Measurements from ENCODE around the gene BNIP3.
"Not testable (repeated sequence)": the region's sequence is repeated elsewhere in the genome, so short reads cannot be mapped to it uniquely, and the experiment has no call there.

The BNIP3 gene

DNA sequence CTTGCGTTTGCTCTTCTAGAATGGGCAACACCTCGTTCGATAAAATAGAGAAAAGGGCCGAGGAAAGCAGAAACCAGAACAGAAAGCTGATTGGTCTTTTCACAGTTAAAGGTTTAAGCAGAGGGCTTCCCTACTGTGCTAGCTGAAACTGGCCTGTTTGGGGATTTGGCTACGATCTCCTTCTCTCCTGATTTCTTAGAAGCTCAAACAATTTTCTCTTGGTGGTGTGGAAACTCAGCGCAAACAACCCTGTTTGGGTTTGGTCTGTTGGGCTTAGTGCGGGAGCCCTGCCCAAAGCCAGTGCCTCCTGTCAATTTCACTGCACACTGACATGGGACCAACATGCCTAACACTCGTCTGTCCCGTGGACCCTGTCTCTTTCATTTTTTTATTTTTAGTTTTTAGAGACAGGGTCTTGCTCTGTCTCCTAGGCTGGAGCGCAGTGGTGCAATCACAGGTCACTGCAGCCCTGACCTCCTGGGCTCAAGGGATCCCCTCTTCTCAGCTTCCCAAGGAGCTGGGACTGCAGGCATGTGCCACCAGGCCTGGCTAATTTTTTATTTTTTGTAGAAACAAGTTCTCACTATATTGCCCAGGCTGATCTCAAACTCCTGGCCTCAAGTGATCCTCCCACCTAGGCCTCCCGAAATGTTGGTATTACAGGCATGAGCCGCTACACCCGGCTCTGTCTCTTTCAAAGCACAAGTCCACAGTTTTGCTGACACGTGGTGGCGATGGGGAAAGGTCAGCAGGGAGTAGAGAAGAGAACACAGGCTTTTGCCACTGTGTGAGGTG, 16.5 kb upstream of the BNIP3 start:
- Histone ChIP-seq H4K20me1 (no peaks in the 10 kb centered on the region; a peak in 1 of 22 replicates), H3K27ac (no peak overlapping the region), H3K4me3 (no peak overlapping the region), H3K4me1 (peaks cover 0 to 25% (median 17%) of the 10 kb centered on the region in 10 experiments; a peak in 16 of 20 replicates), H3K9ac (no peak overlapping the region), H3K27me3 (0 out of 22 replicates have a peak, but pooled peaks cover 0 to 3% (median 0%) of the 10 kb centered on the region in 11 experiments), H3K36me3 (no peaks in the 10 kb centered on the region), H3K9me3 (replicated peaks in 1 of 11) (no peaks in the 10 kb centered on the region), H3K4me2 (peak overlapping the region in 6 of 11 experiments; percentile 13 to 43 (median 30); a peak in 9 of 22 replicates)
- TF ChIP-seq Cebpa-rat (IDR thresholded peaks at IDR 0.05), result no peak

- Histone ChIP-seq H3K4me2 (peak overlapping the region in 8 of 11 experiments; percentile 13 to 43 (median 32); a peak in 14 of 22 replicates), H3K9ac (no peak overlapping the region)
Observed at GRCh38 chr10:131997366-131998049, 15.8 kb upstream of the BNIP3 start.

GRCh38 chr10:131996466-131997365, 15.0 kb upstream of the BNIP3 start:
- Histone ChIP-seq H3K36me3 (no peaks in the 10 kb centered on the region), H3K9ac (no peak overlapping the region), H3K9me3 (replicated peaks in 1 of 11) (no peaks in the 10 kb centered on the region), H3K4me2 (peak overlapping the region in 8 of 11 experiments; percentile 13 to 43 (median 32); a peak in 14 of 22 replicates), H3K4me3 (no peak overlapping the region), H4K20me1 (no peaks in the 10 kb centered on the region; a peak in 1 of 22 replicates), H3K27me3 (0 out of 22 replicates have a peak, but pooled peaks cover 0 to 3% (median 0%) of the 10 kb centered on the region in 11 experiments), H3K27ac (no peak overlapping the region), H3K4me1 (peaks cover 6 to 37% (median 28%) of the 10 kb centered on the region in 10 experiments)
- TF ChIP-seq Cebpa-rat (IDR thresholded peaks at IDR 0.05), result no peak

More at GRCh38 chr10:131997366-131998049, 15.8 kb upstream of the BNIP3 start:
- no peak for TF ChIP-seq Cebpa-rat (IDR thresholded peaks at IDR 0.05)
- Histone ChIP-seq H4K20me1 (no peaks in the 10 kb centered on the region; a peak in 1 of 22 replicates), H3K27me3 (0 out of 22 replicates have a peak, but pooled peaks cover 0 to 3% (median 0%) of the 10 kb centered on the region in 11 experiments), H3K9me3 (replicated peaks in 1 of 11) (no peaks in the 10 kb centered on the region), H3K4me3 (no peak overlapping the region), H3K4me1 (peaks cover 3 to 33% (median 24%) of the 10 kb centered on the region in 10 experiments), H3K36me3 (no peaks in the 10 kb centered on the region), H3K27ac (no peak overlapping the region)

DNA sequence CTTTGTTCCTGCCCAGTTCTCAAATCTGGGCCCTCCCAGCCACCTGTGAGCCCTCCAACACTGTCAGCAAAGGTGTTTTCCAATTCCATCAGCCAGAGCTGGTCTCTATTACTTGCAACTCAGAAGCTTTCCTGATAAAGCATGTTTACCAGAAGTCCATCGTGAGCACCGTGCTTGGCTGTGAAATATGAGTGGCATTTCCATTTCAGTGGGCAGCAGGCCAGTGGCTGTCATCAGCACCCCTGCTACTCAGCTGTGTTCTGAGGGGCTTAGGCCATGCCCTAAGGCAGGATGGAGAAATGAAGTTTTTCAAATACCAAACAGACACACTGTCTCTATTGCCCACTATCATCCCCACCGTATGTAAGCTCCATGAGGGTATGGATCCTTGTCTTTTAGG, 12.7 kb upstream of the BNIP3 start:
- H3K4me2 ChIP-seq, result no peak overlapping the region
- no peaks in the 10 kb centered on the region; a peak in 1 of 22 replicates for H4K20me1 ChIP-seq
- H3K4me1 ChIP-seq, result peaks cover 7 to 37% (median 28%) of the 10 kb centered on the region in 10 experiments
- no peaks in the 10 kb centered on the region for H3K9me3 ChIP-seq (replicated peaks in 1 of 11)
- no peak overlapping the region for H3K4me3 ChIP-seq
- no peak overlapping the region for H3K27ac ChIP-seq
- TF ChIP-seq Cebpa-rat (IDR thresholded peaks at IDR 0.05), result no peak
- no peaks in the 10 kb centered on the region for H3K36me3 ChIP-seq
- no peak overlapping the region for H3K9ac ChIP-seq
- H3K27me3 ChIP-seq, result 0 out of 22 replicates have a peak, but pooled peaks cover 0 to 3% (median 0%) of the 10 kb centered on the region in 11 experiments

DNA sequence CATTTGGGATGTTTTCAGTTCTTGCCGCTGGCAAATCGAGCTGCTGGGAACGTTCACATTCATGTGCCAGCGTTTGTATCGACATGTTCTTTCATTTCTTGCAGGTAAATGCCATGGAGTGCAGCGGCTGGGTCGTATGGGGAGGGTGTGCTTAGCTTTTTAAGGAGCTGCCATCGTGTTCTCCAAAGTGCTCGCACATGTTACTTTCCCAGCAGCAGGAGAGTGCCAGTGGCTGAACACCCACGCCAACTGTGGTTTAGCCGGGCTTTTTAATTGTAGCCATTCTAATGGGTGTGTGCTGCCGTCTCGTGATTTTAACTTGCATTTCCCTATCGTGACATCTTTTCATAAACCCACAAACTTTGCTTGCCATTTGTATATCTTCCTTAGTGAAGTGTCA, 11.6 kb upstream of the BNIP3 start:
- Histone ChIP-seq H3K27me3 (0 out of 22 replicates have a peak, but pooled peaks cover 0 to 3% (median 0%) of the 10 kb centered on the region in 11 experiments), H3K36me3 (no peaks in the 10 kb centered on the region), H4K20me1 (no peaks in the 10 kb centered on the region; a peak in 1 of 22 replicates), H3K4me2 (peak overlapping the region in 9 of 11 experiments; percentile 5 to 50 (median 32); a peak in 8 of 22 replicates), H3K9me3 (replicated peaks in 1 of 11) (no peaks in the 10 kb centered on the region), H3K4me1 (peaks cover 10 to 37% (median 29%) of the 10 kb centered on the region in 10 experiments), H3K27ac (no peak overlapping the region), H3K9ac (no peak overlapping the region), H3K4me3 (no peak overlapping the region)
- no peak for TF ChIP-seq Cebpa-rat (IDR thresholded peaks at IDR 0.05)

- Histone ChIP-seq H3K36me3 (peaks cover 0 to 6% (median 0%) of the 10 kb centered on the region in 11 experiments; a peak in 2 of 22 replicates), H3K9me3 (replicated peaks in 1 of 11) (peaks cover 6 to 7% (median 7%) of the 10 kb centered on the region in 11 experiments; a peak in 21 of 22 replicates), H3K9ac (no peak overlapping the region), H3K4me2 (no peak overlapping the region), H3K4me3 (no peak overlapping the region), H3K27ac (no peak overlapping the region), H3K4me1 (peaks cover 10 to 23% (median 15%) of the 10 kb centered on the region in 10 experiments), H3K27me3 (0 out of 22 replicates have a peak, but pooled peaks cover 0 to 3% (median 0%) of the 10 kb centered on the region in 11 experiments), H4K20me1 (no peaks in the 10 kb centered on the region)
- no peak for TF ChIP-seq Cebpa-rat (IDR thresholded peaks at IDR 0.05)
Observed at GRCh38 chr10:131991726-131992125, 10.0 kb upstream of the BNIP3 start.

- H3K36me3 ChIP-seq, result peaks cover 0 to 12% (median 0%) of the 10 kb centered on the region in 11 experiments; a peak in 3 of 22 replicates
- H3K4me2 ChIP-seq, H3K27me3 ChIP-seq, H4K20me1 ChIP-seq, H3K9ac ChIP-seq, H3K4me3 ChIP-seq, H3K27ac ChIP-seq: not testable (repeated sequence)
- peaks cover 11 to 24% (median 15%) of the 10 kb centered on the region in 10 experiments for H3K4me1 ChIP-seq
- peaks cover 8 to 32% (median 24%) of the 10 kb centered on the region in 11 experiments; a peak in 21 of 22 replicates for H3K9me3 ChIP-seq (replicated peaks in 1 of 11)
Observed at GRCh38 chr10:131987786-131988185, 6.1 kb upstream of the BNIP3 start.

DNA sequence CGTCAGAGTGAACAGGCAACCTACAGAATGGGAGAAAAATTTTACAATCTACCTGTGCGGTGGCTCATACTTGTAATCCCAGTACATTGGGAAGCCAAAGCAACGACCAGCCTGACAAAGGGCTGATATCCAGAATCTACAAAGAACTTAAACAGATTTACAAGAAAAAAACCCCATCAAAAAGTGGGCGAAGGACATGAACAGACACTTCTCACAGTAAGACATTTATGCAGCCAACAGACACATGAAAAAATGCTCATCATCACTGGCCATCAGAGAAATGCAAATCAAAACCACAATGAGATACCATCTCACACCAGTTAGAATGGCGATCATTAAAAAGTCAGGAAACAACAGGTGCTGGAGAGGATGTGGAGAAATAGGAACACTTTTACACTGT, 5.6 kb upstream of the BNIP3 start:
- not testable (repeated sequence) for H3K4me3 ChIP-seq, H3K27me3 ChIP-seq, H3K27ac ChIP-seq, H3K9ac ChIP-seq, H3K4me2 ChIP-seq, H4K20me1 ChIP-seq
- Histone ChIP-seq H3K9me3 (replicated peaks in 1 of 11) (peaks cover 8 to 32% (median 24%) of the 10 kb centered on the region in 11 experiments; a peak in 21 of 22 replicates), H3K4me1 (peaks cover 9 to 22% (median 13%) of the 10 kb centered on the region in 10 experiments; a peak in 19 of 20 replicates), H3K36me3 (peaks cover 0 to 12% (median 0%) of the 10 kb centered on the region in 11 experiments; a peak in 3 of 22 replicates)

DNA sequence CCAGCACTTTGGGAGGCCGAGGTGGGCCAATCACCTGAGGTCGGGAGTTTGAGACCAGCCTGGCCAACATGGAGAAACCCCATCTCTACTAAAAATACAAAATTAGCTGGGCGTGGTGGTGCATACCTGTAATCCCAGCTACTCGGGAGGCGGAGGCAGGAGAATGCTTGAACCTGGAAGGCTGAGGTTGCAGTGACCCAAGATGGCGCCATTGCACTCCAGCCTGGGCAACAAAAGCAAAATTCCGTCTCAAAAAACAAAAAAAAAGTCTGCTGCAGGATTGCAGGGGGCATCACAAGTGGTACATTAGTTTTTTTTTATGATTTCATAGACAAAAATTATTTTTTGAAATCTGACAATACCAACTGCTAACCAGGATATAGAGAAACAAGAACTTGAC, 5.1 kb upstream of the BNIP3 start:
- Histone ChIP-seq H3K36me3 (peaks cover 0 to 12% (median 0%) of the 10 kb centered on the region in 11 experiments; a peak in 3 of 22 replicates), H3K4me1 (peaks cover 6 to 21% (median 11%) of the 10 kb centered on the region in 10 experiments; a peak in 14 of 20 replicates), H3K9me3 (replicated peaks in 1 of 11) (peaks cover 8 to 32% (median 24%) of the 10 kb centered on the region in 11 experiments; a peak in 21 of 22 replicates)
- H3K4me2 ChIP-seq, H4K20me1 ChIP-seq, H3K4me3 ChIP-seq, H3K27ac ChIP-seq, H3K9ac ChIP-seq, H3K27me3 ChIP-seq: not testable (repeated sequence)
